HG02943 (cell line): ENCODE measurements around the gene CCSER1.
"Not testable (repeated sequence)": the region's sequence is repeated elsewhere in the genome, so short reads cannot be mapped to it uniquely, and the experiment has no call there.

Experiments
- ATAC-seq: cut with Tn5 transposase; IDR thresholded peaks from one replicate; pipeline ENCODE4 v1.9.1; 2021; ENCODE audit warnings: mild to moderate bottlenecking, low read depth, moderate library complexity; ENCODE audit not compliant: unreplicated experiment

Gene CCSER1

DNA sequence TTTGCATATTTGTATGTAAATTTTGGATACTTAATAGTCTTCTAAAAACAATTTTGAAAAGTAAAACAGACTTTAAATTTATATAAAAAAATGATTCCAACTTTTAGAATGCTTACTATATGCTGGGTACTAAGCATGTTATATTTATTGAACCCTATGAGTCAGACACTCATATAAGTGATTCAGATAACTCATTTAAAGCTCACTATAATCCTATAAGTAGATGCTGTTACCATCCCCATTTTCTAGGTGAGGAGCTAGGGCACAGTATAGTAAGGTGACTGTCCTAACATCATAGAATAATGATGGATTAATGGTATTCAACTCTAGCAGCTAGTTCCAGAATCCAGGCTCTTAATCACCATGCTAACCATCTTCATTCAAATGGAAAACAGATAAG is 1299.5 kb downstream of the CCSER1 start:
- ATAC-seq, result no peak

- ATAC-seq, result no peak
Measured at GRCh38 chr4:91427171-91427570, 1300.0 kb downstream of the CCSER1 start.

DNA sequence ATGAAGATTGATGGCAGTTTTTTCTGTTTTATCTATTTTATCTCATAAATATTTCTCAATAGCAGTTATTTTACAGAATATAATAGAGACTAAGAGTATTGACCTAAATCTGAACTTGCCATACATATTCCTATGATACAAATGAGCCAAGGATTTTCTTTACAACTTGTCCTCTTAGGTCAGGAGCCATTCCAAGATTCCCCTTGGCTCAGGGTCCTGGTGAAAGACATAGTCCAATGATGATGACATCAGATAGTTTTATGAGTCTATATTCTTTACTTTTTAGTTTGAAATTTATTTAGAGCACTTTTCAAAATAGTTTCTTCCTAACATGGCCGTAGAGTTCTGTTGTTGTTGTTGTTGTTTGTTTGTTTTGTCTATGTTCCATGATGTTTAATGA is 1307.4 kb downstream of the CCSER1 start:
- ATAC-seq, result no peak

- ATAC-seq, result no peak
Measured at GRCh38 chr4:91436556-91436955, 1309.4 kb downstream of the CCSER1 start.

DNA sequence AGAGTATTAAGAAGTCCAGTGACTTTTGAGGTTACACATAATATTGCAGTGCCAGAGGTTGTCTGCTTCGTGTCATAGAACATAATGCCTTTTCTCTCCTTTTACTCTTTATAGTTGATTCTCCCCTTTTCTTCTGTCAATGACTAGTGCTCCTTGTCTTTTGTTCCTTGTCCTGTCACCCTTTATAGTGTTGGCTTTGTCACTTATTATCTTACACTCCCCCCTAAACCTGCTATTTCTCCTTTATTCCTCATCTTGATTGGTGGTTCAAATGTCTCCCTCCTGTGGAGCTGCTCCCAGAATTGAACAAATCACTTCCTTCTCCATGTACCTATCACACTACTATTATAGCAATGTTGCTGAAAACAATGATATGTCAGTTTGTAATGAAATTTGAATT is 1320.0 kb downstream of the CCSER1 start:
- ATAC-seq, result no peak

- ATAC-seq, result no peak
Measured at GRCh38 chr4:91448668-91449330, 1321.6 kb downstream of the CCSER1 start.

DNA sequence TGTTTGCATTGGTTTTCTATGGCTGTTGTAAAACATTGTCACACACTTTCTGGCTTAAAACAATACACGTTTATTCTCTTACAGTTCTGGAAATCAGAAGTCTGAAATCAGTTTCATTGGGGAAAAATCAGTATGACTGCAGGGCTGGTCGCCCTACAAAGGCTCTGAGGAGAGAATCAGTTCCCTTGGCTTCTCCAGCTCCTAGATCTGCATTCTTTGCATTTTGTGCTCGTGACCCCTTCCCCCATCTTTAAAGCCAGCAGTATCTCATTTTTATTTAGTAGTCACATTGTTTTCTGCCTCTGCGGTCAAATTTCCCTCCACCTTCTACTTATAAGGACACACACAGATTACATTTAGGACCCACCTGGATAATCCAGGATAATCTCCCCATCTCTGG is 1326.9 kb downstream of the CCSER1 start:
- no peak for ATAC-seq

GRCh38 chr4:91462566-91462965 is 1335.4 kb downstream of the CCSER1 start:
- not testable (repeated sequence) for ATAC-seq

GRCh38 chr4:91470671-91471070 is 1343.5 kb downstream of the CCSER1 start:
- ATAC-seq, result no peak

- ATAC-seq, result no peak
Measured at GRCh38 chr4:91471280-91471679, 1344.1 kb downstream of the CCSER1 start.

- no peak for ATAC-seq
Measured at GRCh38 chr4:91472046-91472445, 1344.9 kb downstream of the CCSER1 start.

- no peak for ATAC-seq
Measured at GRCh38 chr4:91485415-91485814, 1358.2 kb downstream of the CCSER1 start.

DNA sequence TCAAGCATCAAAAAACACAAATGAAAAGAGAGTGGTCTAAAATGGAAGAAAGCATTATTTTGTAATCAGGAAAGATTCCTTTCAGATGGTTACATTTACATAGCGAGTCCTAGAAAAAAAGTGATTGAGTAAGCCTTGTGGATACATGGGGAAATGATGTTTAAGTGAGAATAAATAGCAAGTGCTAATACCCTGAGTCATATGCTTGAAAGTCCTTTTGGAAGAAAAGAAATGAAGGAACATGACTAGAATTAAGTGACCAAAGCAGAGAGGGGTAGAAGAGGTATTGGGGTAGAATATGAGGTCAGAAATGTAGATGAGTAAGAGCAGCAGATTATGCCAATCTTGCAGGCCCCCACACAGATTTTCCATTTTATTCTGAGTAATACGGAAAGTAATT is 1361.8 kb downstream of the CCSER1 start:
- no peak for ATAC-seq

GRCh38 chr4:91497892-91498291 is 1370.7 kb downstream of the CCSER1 start:
- no peak for ATAC-seq

DNA sequence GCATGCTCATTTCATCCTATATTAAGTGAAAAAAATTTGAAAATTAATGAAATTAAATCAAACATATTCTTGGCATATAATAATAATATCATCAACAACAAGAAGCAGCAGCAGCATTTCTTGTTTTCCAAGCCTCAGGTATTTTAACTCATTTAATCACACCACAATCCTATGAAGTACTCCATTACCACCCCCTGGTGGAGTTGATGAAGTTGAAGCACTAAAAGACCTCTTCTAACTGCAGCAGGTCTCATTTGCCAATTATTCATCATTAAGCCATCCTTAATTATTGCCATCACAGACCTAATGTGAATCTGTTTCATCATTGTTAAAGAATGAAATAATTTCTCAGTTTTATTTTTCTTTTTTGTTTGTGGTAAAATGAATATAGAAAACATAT is 1375.2 kb downstream of the CCSER1 start:
- no peak for ATAC-seq

DNA sequence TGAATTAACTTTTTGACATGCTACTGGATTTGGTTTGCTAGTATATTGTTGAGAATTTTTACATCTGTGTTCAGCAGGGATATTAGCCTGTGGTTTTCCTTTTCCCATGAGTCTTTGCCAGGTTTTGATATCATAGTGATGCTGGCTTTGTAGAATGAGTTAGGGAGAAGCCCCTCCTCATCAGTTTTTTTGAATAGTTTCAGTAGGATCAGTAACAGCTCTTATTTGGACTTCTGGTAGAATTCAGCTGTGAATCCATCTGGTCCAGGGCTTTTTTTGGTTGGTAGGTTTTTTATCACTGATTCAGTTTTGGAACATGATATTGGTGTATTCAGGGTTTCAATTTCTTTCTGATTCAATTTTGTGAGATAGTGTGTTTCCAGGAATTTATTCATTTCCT is 1386.1 kb downstream of the CCSER1 start:
- ATAC-seq, result no peak

DNA sequence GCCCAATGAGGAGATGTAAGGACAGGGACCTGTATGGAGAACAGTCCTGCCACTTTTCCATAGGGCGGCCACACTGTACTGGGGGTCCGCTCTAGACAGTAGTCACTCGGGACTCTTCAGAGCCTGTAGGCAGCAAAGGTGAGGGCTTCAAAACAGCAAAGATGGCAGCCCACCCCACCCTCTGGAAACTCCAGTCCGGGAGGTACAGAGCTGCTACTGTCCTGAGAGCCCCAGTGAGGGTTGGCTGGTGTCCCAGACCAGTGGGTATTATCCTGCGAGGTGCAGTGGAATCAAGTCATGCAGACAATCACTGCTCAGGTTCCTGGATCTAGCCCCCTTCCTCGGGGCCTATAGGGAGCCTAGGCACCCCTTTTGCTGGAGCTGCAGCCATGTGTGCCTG is 1392.0 kb downstream of the CCSER1 start:
- no peak for ATAC-seq

DNA sequence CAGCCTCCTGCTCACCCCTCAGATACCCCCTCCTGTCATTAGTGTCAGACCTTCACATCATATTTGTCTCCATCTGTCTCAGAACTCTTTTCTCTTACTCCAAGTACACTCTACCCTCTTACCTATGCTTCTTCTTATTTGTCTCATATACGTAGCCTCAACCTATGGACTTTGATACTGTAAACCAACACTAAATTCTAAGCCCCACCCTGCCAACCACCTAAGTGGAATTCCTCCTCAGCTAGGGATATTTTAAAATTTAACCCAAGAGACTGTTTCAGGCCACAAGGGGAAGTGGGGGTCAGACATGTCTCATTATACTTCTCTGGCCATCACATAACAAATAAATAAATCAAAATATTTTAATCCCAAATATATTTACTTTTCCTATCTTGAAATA is 1398.4 kb downstream of the CCSER1 start:
- ATAC-seq, result no peak

DNA sequence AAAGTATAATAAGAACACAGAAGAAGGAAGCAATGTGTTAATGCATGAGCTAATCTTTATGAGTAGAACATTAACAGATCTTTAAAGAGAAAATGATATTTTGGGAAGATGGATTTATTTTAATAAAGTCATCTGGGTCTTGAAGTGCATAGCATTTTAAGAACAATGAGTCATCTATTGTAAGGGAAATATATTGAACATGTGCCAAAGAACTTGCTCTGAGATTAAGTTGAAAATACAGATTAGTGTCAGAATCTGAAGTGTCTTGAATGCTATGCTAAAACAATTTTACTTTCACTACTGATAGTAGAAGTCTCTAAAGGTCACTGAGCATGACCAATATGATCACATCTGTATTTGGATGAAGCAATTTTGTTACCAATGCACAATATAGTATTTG is 1399.9 kb downstream of the CCSER1 start:
- no peak for ATAC-seq

- no peak for ATAC-seq
Measured at GRCh38 chr4:91567594-91567993, 1440.4 kb downstream of the CCSER1 start.

- no peak for ATAC-seq
Measured at GRCh38 chr4:91577864-91578263, 1450.7 kb downstream of the CCSER1 start.

GRCh38 chr4:91590260-91590659 is 1463.1 kb downstream of the CCSER1 start:
- ATAC-seq, result no peak

DNA sequence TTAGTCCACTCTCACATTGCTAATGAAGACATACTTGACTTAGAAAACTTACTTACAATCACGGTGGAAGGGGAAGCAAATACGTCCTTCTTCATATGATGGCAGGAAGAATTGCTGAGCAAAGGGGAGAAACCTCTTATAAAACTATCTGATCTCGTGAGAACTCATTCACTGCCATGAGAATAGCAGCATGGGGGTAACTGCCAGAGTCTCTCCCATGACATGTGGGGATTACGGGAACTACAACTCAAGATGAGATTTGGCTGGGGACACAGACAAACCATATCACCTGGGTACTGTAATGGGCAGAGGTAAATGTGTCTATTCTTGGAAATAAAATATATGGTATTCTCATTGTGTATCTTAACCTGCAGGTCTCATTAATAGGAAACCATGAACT is 1464.9 kb downstream of the CCSER1 start:
- no peak for ATAC-seq
